ENCODE results near the gene CYP4A22. TPM values are rescaled to one million over a fixed set of nuclear protein-coding genes. Genes with fewer than 3 reads are reported as not detected.

Gene CYP4A22
- total and polyA plus RNA-seq, 9 of the 15 experiments (the other 6 are each of a cell fraction or from before 2014, with no cell fraction given) = 0.07 TPM; not detected in 8

GRCh38 chr1:47181095-47181954 is 44.1 kb downstream of the CYP4A22 start (continued):
- TF ChIP-seq ZFP91 (CRISPR knock-in tag; IDR thresholded peaks at IDR 0.05) (no peak), PRPF4 (IDR thresholded peaks at IDR 0.05; ENCODE audit: insufficient read depth, low read depth, low read length, poor library complexity, severe bottlenecking) (no peak), UBTF (IDR thresholded peaks at IDR 0.05; ENCODE audit: borderline replicate concordance in 1 of 2, low read depth in 2 of 2, low read length in 2 of 2) (no peak), PREB (CRISPR knock-in tag; IDR thresholded peaks at IDR 0.05) (0 out of 2 replicates have a peak, but pooled peaks have one; percentile 66), ZNF695 (CRISPR knock-in tag; IDR thresholded peaks at IDR 0.05) (peak; percentile 92; the same call in 1 of the 2 replicates), CBFA2T2 (conservative IDR thresholded peaks at IDR 0.05) (peak; percentile 100), ARID1B (IDR thresholded peaks at IDR 0.05) (peak; percentile 100), RAD51 (IDR thresholded peaks at IDR 0.05; ENCODE audit: borderline replicate concordance, low read depth) (peak; percentile 69; the same call in 1 of the 2 replicates), PHF8 (IDR thresholded peaks at IDR 0.05; ENCODE audit: borderline replicate concordance, low read length) (peak; percentile 20; the same call in 1 of the 2 replicates), RBM17 (IDR thresholded peaks at IDR 0.05; ENCODE audit: borderline replicate concordance, low read depth, low read length) (no peak), SRSF3 (IDR thresholded peaks at IDR 0.05; ENCODE audit: insufficient read depth, low read length) (no peak), CBFA2T3 (IDR thresholded peaks at IDR 0.05) (peak; percentile 100), ZNF785 (CRISPR knock-in tag; IDR thresholded peaks at IDR 0.05) (peak; percentile 64; the same call in 1 of the 2 replicates), BDP1 (IDR thresholded peaks at IDR 0.05; ENCODE audit: insufficient read depth, insufficient read length) (no peak), NR2F6 (CRISPR knock-in tag; IDR thresholded peaks at IDR 0.05) (peak; percentile 57; the same call in 1 of the 2 replicates), BRF1 (IDR thresholded peaks at IDR 0.05; ENCODE audit: borderline replicate concordance, extremely low read depth, insufficient read length) (no peak), GATA2 (CRISPR knock-in tag; IDR thresholded peaks at IDR 0.05) (peak; percentile 100), ZNF263 (CRISPR knock-in tag; IDR thresholded peaks at IDR 0.05; ENCODE audit: borderline replicate concordance) (no peak; the same call in 1 of the 2 replicates), DLX4 (CRISPR knock-in tag; IDR thresholded peaks at IDR 0.05) (no peak), ZNF436 (CRISPR knock-in tag; IDR thresholded peaks at IDR 0.05) (no peak), ZNF311 (CRISPR knock-in tag; IDR thresholded peaks at IDR 0.05) (peak; percentile 97)

Measured in K562 (cell line).